ENCODE results near the gene RFX7. TPM values are rescaled to one million over a fixed set of nuclear protein-coding genes. Genes with fewer than 3 reads are reported as not detected.

Gene RFX7
- total and polyA plus RNA-seq, 2 experiments from 2014 or later, result 4.0 to 5.8 TPM

- in situ Hi-C loops (cut with MboI), result no loop called here
- WGBS, 2 experiments (ENCODE audit: low coverage in 1 of 2, low lambda C conversion rate in 2 of 2, missing lambda C conversion rate in 2 of 2), result 56 to 61% methylated on average over 3 of the region's 3 CpGs
- no peaks in the 10 kb centered on the region for H3K9me2 ChIP-seq (ENCODE audit: insufficient read depth)
- no peaks in the 10 kb centered on the region for H3K9me3 ChIP-seq (ENCODE audit: low read depth)
- H4K20me1 ChIP-seq (ENCODE audit: insufficient read depth), result peaks cover 8% of the 10 kb centered on the region; the same call in 1 of the 2 replicates
- H3K79me2 ChIP-seq (ENCODE audit: insufficient read depth), result peaks cover 99% of the 10 kb centered on the region
- no peak for DNase-seq
- TF ChIP-seq EZH2phosphoT487 (IDR thresholded peaks at IDR 0.05; ENCODE audit: insufficient read depth, low read depth) (no peak), EZH2 (IDR thresholded peaks at IDR 0.05; ENCODE audit: insufficient read depth, poor library complexity, severe bottlenecking) (no peak)
- H3K4me2 ChIP-seq (ENCODE audit: unreplicated experiment), result no peak overlapping the region
- H3K27me3 ChIP-seq (replicated peaks; ENCODE audit: insufficient read depth), result no peaks in the 10 kb centered on the region
- H3K4me3 ChIP-seq, result no peak overlapping the region
- no peaks in the 10 kb centered on the region for H3F3A ChIP-seq (ENCODE audit: insufficient read depth)
- H2AFZ ChIP-seq, result no peak overlapping the region
- H3K4me1 ChIP-seq (ENCODE audit: insufficient read depth), result peaks cover 19% of the 10 kb centered on the region
- H3K36me3 ChIP-seq (ENCODE audit: low read depth), result no peaks in the 10 kb centered on the region
- H3K27ac ChIP-seq, result no peak overlapping the region
- H3K9ac ChIP-seq, result no peak overlapping the region
Observed at GRCh38 chr15:56148064-56148463, 95.6 kb downstream of the RFX7 start.

- peaks cover 99% of the 10 kb centered on the region for H3K79me2 ChIP-seq (ENCODE audit: insufficient read depth)
- no peak for TF ChIP-seq EZH2phosphoT487 (IDR thresholded peaks at IDR 0.05; ENCODE audit: insufficient read depth, low read depth)
- no peak overlapping the region for H3K4me3 ChIP-seq
- 41 to 49% methylated on average over 1 of the region's 1 CpG for WGBS, 2 experiments (ENCODE audit: low coverage in 1 of 2, low lambda C conversion rate in 2 of 2, missing lambda C conversion rate in 2 of 2)
- no peak overlapping the region for H3K27ac ChIP-seq
- no peak overlapping the region for H3K9ac ChIP-seq
- no peaks in the 10 kb centered on the region for H3K27me3 ChIP-seq (replicated peaks; ENCODE audit: insufficient read depth)
- H2AFZ ChIP-seq, result no peak overlapping the region
- H3K9me3 ChIP-seq (ENCODE audit: low read depth), result no peaks in the 10 kb centered on the region
- no peaks in the 10 kb centered on the region; the same call in 1 of the 2 replicates for H3K36me3 ChIP-seq (ENCODE audit: low read depth)
- in situ Hi-C loops (cut with MboI), result no loop called here
- no peaks in the 10 kb centered on the region for H4K20me1 ChIP-seq (ENCODE audit: insufficient read depth)
- H3K4me1 ChIP-seq (ENCODE audit: insufficient read depth), result peaks cover 19% of the 10 kb centered on the region
- no peaks in the 10 kb centered on the region for H3K9me2 ChIP-seq (ENCODE audit: insufficient read depth)
- no peaks in the 10 kb centered on the region for H3F3A ChIP-seq (ENCODE audit: insufficient read depth)
- no peak overlapping the region for H3K4me2 ChIP-seq (ENCODE audit: unreplicated experiment)
- peak; percentile 12 for DNase-seq
Observed at GRCh38 chr15:56146756-56147155, 96.9 kb downstream of the RFX7 start.

GRCh38 chr15:56128081-56128480 lies 115.6 kb downstream of the RFX7 start:
- H2AFZ ChIP-seq, result no peak overlapping the region
- H3K36me3 ChIP-seq (ENCODE audit: low read depth), result peaks cover 17% of the 10 kb centered on the region
- in situ Hi-C loops (cut with MboI), result no loop called here
- no peak overlapping the region for H3K27ac ChIP-seq
- no peak for TF ChIP-seq EZH2 (IDR thresholded peaks at IDR 0.05; ENCODE audit: insufficient read depth, poor library complexity, severe bottlenecking)
- no peak for TF ChIP-seq EZH2phosphoT487 (IDR thresholded peaks at IDR 0.05; ENCODE audit: insufficient read depth, low read depth)
- H3K4me2 ChIP-seq (ENCODE audit: unreplicated experiment), result no peak overlapping the region
- peaks cover 44% of the 10 kb centered on the region for H3K79me2 ChIP-seq (ENCODE audit: insufficient read depth)
- H4K20me1 ChIP-seq (ENCODE audit: insufficient read depth), result no peaks in the 10 kb centered on the region
- H3K4me1 ChIP-seq (ENCODE audit: insufficient read depth), result no peaks in the 10 kb centered on the region
- H3K9ac ChIP-seq, result no peak overlapping the region
- no peaks in the 10 kb centered on the region for H3F3A ChIP-seq (ENCODE audit: insufficient read depth)
- no peaks in the 10 kb centered on the region for H3K9me2 ChIP-seq (ENCODE audit: insufficient read depth)
- no peak for DNase-seq
- peaks cover 3% of the 10 kb centered on the region for H3K9me3 ChIP-seq (ENCODE audit: low read depth)
- no peak overlapping the region for H3K4me3 ChIP-seq
- no peaks in the 10 kb centered on the region for H3K27me3 ChIP-seq (replicated peaks; ENCODE audit: insufficient read depth)

- in situ Hi-C loops (cut with MboI), result no loop called here
- peaks cover 26% of the 10 kb centered on the region for H3K36me3 ChIP-seq (ENCODE audit: low read depth)
- H3K9ac ChIP-seq, result no peak overlapping the region
Observed at GRCh38 chr15:56126409-56126808, 117.3 kb downstream of the RFX7 start.

GRCh38 chr15:56124391-56124790 lies 119.3 kb downstream of the RFX7 start:
- H3F3A ChIP-seq (ENCODE audit: insufficient read depth), result no peaks in the 10 kb centered on the region
- H3K9ac ChIP-seq, result no peak overlapping the region
- H3K4me1 ChIP-seq (ENCODE audit: insufficient read depth), result no peaks in the 10 kb centered on the region
- peaks cover 43% of the 10 kb centered on the region for H3K79me2 ChIP-seq (ENCODE audit: insufficient read depth)
- no peak overlapping the region for H3K4me2 ChIP-seq (ENCODE audit: unreplicated experiment)
- 97 to 99% methylated on average over 4 of the region's 4 CpGs for whole genome bisulfite sequencing, 2 experiments (ENCODE audit: low coverage in 1 of 2, low lambda C conversion rate in 2 of 2, missing lambda C conversion rate in 2 of 2)
- no peak for DNase-seq
- H3K9me3 ChIP-seq (ENCODE audit: low read depth), result peaks cover 3% of the 10 kb centered on the region
- no peak for TF ChIP-seq EZH2 (IDR thresholded peaks at IDR 0.05; ENCODE audit: insufficient read depth, poor library complexity, severe bottlenecking)
- no peak for TF ChIP-seq EZH2phosphoT487 (IDR thresholded peaks at IDR 0.05; ENCODE audit: insufficient read depth, low read depth)
- H3K27ac ChIP-seq, result no peak overlapping the region
- no peaks in the 10 kb centered on the region for H4K20me1 ChIP-seq (ENCODE audit: insufficient read depth)
- in situ Hi-C loops (cut with MboI), result no loop called here
- H3K9me2 ChIP-seq (ENCODE audit: insufficient read depth), result no peaks in the 10 kb centered on the region
- H3K27me3 ChIP-seq (replicated peaks; ENCODE audit: insufficient read depth), result no peaks in the 10 kb centered on the region
- H2AFZ ChIP-seq, result no peak overlapping the region
- no peak overlapping the region for H3K4me3 ChIP-seq
- peaks cover 37% of the 10 kb centered on the region for H3K36me3 ChIP-seq (ENCODE audit: low read depth)

More at GRCh38 chr15:56126409-56126808, 117.3 kb downstream of the RFX7 start:
- Histone ChIP-seq H2AFZ (no peak overlapping the region), H3K4me1 (ENCODE audit: insufficient read depth) (no peaks in the 10 kb centered on the region), H3K27me3 (replicated peaks; ENCODE audit: insufficient read depth) (no peaks in the 10 kb centered on the region), H3F3A (ENCODE audit: insufficient read depth) (no peaks in the 10 kb centered on the region), H4K20me1 (ENCODE audit: insufficient read depth) (no peaks in the 10 kb centered on the region), H3K9me2 (ENCODE audit: insufficient read depth) (no peaks in the 10 kb centered on the region), H3K4me2 (ENCODE audit: unreplicated experiment) (no peak overlapping the region), H3K9me3 (ENCODE audit: low read depth) (peaks cover 3% of the 10 kb centered on the region), H3K79me2 (ENCODE audit: insufficient read depth) (peaks cover 50% of the 10 kb centered on the region), H3K27ac (no peak overlapping the region), H3K4me3 (no peak overlapping the region)
- DNase-seq, result no peak
- TF ChIP-seq EZH2phosphoT487 (IDR thresholded peaks at IDR 0.05; ENCODE audit: insufficient read depth, low read depth) (no peak), EZH2 (IDR thresholded peaks at IDR 0.05; ENCODE audit: insufficient read depth, poor library complexity, severe bottlenecking) (no peak)
